ENCODE data around the gene TXLNA.

Gene TXLNA

DNA sequence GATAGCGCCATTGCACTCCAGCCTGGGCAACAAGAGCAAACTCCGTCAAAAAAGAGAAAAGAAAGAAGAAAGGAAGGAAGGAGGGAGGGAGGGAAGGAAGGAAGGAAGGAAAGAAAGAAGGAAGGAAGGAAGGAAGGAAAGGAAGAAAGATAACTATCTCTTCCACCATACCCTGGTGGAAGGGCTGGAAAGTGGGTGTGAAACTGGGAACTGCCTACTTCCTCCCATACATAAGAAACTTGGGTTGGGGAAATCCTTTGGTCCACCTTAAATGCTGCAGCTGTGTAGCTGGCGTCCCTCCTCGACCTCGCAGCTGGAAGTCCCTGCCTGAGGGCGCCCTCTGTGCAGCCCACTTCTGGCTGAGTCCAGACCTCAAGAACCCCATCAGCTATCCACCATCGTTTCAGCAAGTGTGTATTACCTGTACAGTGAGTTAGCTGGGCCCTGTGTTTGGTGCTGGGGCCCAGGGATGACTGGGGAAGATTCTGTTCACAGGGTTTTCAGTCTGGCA is 62.9 kb downstream of the TXLNA start:
- in situ Hi-C loops (cut with HindIII; ENCODE audit: low sequenced_read_pairs) = no loop called here

DNA sequence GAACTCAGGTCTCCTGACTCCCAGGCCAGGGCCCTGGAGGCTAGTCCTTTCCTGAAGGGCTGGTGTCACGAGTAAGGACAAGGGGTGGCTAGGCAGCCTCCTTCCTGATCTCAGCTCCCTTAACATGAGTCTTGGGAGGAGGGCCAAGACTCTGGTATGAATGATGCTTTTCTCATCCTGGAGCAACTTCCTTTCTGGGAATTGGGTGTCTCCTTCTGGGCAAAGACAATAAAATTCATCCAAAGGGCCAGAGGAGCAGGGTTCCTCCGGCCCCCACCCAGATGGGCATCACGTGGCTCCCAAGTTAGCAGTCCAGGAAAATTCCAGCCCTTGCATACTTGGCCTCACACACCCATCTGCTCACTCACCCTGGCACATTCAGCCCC is 67.4 kb downstream of the TXLNA start, which contains the start of gene FAM167B:
FAM167B (plus strand) TSS at position 335 of the 386 bp plus-strand sequence. CDS start 200 bp downstream, outside the sequence.
- in situ Hi-C loops (cut with HindIII; ENCODE audit: low sequenced_read_pairs) = no loop called here

DNA sequence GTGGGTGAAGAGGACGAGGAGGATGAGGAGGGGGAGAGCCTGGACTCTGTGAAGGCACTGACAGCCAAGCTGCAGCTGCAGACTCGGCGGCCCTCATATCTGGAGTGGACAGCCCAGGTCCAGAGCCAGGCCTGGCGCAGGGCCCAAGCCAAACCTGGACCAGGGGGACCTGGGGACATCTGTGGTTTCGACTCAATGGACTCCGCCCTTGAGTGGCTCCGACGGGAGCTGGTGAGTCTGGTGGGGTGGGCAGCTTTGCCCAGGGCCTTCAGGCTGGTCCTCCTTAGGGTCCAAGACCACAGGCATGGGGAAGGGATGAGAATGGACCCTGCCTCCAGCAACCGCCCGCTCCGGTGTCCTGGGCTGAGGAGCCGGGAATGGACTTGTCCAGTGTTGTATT is 68.0 kb downstream of the TXLNA start:
- in situ Hi-C loops (cut with HindIII; ENCODE audit: low sequenced_read_pairs) = no loop called here

Measured in endothelial cell of hepatic sinusoid (primary cell).